HG03060 (cell line): Measurements from ENCODE around the gene TMEM151B.

Source experiments
- ATAC-seq: cut with Tn5 transposase; IDR thresholded peaks from one replicate; pipeline ENCODE4 v1.9.1; 2021; ENCODE audit warnings: low read depth, moderate number of reproducible peaks; ENCODE audit not compliant: unreplicated experiment

Gene TMEM151B

DNA sequence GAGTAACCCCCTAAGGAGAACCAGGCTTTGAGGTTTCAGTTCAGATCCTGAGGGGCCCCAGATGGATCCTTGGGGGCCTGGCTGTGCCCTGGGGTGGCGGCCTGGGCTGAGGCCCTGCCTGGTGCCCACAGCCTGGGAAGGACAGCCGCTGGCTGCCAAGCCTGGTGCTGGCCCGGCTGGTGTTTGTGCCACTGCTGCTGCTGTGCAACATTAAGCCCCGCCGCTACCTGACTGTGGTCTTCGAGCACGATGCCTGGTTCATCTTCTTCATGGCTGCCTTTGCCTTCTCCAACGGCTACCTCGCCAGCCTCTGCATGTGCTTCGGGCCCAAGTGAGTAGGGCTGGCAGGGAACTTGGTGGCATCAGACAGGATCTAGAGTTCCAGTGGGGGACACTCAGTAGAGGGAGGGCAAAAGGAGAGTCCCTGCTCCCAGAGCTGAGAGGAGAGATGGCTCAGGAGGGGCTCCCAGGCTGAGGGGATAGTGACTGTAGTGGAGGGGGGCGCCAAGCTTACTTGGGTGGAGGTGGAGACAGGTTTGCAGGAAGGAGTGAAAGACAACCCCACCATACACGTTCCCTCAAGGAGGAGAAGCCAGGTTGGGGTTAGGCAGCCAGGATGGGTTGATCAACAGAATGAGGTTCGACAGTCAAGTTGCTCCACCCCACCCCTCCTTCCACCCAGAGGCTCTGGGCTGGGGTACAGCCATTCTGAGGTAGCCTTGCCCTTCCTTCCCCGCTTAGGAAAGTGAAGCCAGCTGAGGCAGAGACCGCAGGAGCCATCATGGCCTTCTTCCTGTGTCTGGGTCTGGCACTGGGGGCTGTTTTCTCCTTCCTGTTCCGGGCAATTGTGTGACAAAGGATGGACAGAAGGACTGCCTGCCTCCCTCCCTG lies 37.3 kb upstream of the TMEM151B start:
- no peak for ATAC-seq

DNA sequence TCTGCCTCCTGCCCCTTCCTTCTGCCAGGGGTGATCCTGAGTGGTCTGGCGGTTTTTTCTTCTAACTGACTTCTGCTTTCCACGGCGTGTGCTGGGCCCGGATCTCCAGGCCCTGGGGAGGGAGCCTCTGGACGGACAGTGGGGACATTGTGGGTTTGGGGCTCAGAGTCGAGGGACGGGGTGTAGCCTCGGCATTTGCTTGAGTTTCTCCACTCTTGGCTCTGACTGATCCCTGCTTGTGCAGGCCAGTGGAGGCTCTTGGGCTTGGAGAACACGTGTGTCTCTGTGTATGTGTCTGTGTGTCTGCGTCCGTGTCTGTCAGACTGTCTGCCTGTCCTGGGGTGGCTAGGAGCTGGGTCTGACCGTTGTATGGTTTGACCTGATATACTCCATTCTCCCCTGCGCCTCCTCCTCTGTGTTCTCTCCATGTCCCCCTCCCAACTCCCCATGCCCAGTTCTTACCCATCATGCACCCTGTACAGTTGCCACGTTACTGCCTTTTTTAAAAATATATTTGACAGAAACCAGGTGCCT lies 36.6 kb upstream of the TMEM151B start:
- no peak for ATAC-seq

DNA sequence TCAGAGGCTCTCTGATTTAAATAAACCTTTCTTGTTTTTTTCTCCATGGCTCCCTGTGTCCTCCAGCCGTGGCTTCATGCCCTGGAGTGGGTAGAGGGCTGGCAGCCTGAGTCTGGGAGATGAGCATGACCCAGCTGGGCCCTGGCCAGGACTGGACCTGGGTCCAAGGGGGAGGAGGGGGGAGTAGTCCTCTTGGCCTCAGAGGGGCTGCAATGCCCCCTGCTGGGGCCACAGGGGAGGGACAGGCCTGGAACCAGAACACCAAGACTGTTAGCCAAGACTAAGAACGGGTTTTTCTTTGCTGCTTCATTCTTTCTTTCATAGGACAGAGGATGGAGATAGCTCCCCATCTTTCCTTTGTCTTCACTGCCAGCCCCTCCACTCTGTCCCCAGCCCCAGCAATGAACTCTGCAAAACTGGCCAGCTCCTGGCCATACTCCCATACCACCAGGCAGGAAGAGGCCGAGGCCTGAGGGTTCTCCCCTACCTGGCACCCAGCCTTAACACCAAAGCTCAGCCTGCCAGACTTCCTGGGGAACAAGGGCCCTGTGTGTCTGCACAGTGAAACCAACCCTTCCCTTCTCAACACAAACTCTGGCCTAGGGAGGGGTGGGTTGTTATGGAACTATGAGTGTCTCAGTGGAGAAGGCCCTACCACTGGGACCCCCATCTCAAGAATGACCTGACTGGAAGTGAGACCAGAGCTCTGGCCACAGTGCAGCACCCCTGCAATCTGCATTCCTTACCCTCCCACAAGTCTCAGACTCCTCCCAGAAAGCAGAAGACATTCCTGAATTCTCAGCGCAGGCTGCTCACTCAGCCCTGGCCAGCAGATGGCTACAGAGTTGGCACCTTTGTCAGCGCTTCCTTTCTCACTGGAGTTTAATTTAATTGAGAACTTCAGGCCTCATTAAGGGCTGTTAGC lies 35.9 kb upstream of the TMEM151B start:
- no peak for ATAC-seq

DNA sequence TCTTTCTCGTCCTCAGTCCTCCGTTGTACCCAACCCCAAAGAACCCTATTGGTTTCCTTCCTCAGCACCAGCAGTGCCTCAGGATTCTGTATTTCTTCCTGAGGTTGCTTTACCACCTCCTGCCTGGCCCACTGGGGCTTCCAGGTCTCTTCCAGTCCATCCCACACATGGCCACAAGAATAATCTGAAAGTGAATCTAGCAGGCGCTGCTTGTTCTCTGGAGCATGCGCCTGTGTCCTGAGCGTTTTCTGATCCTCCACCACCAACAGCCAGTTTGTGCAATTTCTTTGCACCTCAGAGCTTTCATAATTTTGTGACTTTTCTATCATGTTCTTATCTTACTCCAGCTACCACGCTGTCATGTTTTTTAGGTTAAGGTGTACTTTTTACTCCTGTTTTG lies 35.0 kb upstream of the TMEM151B start:
- ATAC-seq, result no peak

DNA sequence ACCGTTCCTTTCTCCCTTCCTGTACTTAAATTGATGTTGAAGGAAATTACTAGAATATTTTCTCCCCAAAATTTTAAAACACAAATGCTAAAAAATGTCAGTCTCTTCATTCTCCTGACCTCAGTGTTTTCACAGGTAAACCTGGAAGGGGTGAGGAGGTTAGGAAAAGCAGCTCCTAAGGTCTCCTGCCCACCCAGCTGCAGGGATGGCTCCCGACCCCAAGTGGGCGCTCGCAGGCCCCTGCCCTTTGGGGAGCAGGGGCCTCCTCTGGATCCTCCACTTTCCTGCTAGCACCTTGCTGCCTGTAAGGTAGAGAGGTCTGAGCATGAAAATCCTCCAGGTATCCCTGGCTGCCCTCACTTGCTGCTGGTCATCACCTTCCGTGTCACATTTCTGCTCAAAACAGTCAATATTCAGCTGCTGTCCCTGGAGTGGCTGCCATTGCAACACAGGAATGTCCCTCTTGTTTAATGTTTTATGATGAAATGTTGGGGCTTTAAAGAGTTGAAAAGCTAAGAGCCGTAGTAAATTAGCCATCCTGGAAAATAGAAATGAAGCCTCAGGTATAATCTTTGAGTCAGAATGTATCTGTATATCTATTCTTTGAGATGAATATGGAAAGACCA lies 34.2 kb upstream of the TMEM151B start:
- no peak for ATAC-seq

DNA sequence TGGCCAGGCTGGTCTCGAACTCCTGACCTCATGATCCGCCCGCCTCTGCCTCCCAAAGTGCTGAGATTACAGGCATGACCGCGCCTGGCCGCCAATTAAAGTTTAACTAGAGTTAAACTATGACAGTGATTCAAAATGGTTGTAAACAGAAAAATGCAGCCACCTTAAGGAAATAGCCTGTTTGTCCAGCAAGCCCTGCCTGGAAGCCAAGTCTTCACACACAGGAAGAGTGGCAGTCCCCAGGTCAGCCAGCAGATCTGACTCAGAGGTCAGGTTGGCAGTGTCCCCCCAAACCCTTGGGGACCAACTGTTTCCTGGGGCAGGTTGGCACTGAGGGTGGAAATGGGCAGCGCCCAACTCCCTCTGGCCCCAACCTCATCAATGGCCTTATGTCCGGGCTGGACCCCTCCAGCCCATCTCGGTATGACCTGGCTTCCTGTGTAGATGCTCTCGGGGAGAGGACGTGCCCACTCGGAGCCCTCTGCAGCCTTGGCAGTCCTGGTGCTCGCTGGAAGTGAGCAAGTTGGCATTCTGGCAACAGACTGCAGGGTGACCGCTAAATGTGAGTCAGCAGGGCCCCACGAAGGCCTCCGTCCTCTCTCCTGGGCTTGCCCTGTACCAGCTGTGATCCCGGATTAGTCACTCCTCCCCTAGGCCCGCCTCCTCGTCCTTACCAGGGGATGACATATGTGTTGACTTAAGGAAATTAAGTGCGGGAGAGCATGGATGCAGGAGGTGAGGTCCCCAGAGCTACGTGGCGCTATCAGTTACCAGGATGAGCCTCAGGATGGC lies 33.0 kb upstream of the TMEM151B start:
- peak; percentile 44 for ATAC-seq

DNA sequence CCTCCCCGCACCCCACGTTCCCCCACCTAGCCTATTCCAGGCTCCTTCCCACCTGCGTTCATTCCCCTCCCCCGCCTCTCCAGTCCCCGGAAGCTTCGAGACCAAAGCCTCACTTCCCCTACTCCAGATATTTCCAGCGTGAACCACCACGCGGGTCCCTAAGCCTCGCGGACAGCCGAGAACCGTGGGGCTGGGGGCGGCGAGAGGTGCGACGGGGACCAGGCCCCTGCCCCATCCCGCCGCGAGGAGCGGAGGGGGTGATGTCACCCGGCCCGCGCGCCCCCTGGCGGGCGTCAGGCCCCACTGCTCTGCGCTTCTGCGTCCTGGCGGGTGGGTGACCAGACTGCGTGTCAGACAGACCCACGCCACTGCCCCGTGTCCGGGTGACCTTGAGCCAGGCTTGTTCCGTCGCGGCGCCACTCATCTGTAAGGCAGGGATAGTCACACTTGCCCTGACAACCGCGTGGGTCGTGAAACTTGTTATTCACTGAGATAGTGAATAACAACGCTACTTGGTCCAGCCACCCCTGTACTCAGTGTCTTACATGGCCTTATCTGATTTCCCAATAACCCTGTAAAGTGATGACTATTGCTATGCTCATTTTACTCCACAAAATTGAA lies 32.3 kb upstream of the TMEM151B start:
- peak; percentile 39 for ATAC-seq

DNA sequence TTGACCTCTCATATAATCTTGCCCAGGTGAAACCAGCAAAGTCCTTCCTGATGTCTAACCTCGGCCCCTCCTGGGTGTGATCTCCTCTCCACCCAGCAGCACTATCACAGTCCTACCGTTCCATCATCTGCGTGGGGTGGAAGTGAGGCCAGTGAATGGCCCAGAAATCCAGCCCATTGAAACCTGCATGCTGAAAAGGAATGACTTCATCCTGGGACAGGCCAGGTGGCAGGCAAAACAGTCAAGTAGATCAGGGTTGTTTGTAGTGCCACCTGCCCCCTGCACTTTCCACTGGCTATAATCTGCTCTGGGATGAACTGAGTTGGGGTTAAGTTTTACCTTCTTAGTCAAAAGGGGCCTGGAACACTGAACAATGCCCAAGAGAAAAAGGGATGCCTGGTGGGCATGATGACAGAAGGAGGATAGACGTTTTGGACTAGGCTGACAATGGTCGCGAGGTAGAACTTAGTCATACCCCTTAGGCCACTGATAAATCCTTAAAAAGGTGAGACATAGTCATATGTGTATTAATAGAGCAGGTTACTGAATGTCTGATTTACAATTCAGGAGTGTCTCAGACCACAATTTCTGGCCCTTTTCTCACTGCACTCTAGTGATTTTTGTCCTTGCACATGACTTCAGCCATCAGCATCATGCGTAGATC lies 31.4 kb upstream of the TMEM151B start:
- ATAC-seq, result no peak

DNA sequence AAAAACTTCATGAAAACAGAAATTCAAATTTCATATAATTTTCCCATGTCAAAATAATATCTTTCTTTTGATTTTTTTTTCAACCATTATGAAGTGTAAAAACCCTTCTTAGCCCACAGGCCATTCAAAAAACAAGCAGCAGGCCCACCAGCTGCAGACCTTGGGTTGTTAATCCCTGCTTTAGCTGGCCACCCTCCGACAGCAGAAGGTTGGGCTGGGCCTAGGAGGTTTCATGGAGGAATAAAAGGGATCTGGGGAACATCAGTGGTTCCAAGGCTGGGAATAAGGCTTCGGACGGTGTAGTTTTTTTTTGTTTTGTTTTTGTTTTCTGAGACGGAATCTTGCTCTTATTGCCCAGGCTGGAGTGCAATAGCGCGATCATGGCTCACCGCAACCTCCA lies 26.9 kb upstream of the TMEM151B start:
- ATAC-seq, result no peak

DNA sequence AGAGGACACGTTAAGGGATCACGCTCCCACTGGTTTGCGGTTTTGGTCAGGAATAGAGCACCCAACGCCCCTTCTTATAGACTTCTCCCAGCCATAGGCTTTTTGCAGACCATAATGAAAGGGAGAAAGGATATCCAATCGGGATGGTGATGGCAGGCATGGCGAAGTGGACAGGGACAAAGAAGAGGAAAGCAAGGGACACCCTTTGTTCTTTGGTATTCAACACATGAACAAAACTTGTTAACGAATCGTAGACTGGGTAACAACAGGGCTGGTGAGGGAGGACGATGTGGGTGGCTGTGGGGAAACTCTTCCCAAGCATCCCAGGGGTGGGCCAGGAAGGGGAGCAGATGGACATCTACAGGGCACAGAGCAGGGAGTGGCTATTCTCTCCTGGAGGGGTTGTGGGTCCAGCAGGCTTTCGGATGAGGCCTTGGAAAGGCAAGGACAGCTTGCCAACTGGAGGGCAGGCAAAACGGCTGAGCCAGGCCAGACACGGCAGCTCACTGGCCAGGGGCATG lies 24.8 kb upstream of the TMEM151B start:
- no peak for ATAC-seq

DNA sequence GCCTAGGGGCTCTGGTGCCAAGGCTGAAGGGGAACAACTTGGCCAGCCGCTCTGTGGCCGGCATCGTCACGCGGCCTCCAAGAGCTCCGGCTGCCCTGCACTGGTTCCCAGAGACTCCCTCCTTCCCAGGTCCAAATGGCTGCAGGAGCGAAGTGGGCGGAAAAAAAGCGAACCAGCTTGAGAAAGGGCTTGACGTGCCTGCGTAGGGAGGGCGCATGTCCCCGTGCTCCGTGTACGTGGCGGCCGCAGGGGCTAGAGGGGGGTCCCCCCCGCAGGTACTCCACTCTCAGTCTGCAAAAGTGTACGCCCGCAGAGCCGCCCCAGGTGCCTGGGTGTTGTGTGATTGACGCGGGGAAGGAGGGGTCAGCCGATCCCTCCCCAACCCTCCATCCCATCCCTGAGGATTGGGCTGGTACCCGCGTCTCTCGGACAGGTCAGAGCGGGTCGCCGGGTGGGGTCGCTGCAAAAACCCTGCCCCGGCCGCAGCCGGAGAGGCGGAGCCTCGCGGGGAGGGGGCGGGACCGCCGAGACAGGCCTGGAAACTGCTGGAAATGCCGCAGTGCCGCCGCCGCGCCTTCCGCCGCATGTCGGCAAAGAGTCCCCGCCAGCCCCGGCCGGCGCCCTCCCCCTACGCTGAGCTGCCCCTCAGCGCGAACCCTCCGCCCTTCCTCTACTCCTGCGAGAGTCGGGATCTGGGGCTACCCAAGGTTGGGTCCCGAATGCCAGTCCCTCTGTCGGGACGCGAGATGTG lies 24.2 kb upstream of the TMEM151B start:
- ATAC-seq, result peak; percentile 30

DNA sequence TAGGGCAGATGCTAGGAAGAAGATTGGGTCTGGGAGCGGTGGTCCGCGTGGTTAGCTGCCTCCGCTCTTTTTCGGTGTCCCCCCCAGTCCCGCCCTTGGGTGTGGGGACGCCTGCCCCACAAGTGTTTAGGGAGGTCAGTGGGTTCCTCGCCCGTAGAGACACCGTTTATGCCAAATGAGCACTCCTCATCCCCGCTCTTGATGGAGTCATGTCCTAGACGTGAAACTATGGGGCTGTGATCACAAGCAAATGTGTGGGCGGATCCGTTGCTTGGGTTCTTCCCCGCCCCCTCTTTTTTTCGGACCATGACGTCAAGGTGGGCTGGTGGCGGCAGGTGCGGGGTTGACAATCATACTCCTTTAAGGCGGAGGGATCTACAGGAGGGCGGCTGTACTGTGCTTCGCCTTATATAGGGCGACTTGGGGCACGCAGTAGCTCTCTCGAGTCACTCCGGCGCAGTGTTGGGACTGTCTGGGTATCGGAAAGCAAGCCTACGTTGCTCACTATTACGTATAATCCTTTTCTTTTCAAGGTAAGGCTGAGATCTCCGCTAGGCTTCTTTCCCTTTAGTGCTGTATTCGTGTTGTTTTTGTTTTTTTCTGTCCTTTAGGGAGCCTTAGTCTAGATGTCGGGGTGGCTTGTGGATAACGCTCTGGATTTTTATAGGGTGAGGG lies 23.4 kb upstream of the TMEM151B start, which contains the start of gene HSP90AB1:
Gene HSP90AB1 (plus strand): TSS at position 439 of the 675 bp plus-strand sequence. CDS start 1,529 bp downstream, outside the sequence.
- peak; percentile 60 for ATAC-seq

DNA sequence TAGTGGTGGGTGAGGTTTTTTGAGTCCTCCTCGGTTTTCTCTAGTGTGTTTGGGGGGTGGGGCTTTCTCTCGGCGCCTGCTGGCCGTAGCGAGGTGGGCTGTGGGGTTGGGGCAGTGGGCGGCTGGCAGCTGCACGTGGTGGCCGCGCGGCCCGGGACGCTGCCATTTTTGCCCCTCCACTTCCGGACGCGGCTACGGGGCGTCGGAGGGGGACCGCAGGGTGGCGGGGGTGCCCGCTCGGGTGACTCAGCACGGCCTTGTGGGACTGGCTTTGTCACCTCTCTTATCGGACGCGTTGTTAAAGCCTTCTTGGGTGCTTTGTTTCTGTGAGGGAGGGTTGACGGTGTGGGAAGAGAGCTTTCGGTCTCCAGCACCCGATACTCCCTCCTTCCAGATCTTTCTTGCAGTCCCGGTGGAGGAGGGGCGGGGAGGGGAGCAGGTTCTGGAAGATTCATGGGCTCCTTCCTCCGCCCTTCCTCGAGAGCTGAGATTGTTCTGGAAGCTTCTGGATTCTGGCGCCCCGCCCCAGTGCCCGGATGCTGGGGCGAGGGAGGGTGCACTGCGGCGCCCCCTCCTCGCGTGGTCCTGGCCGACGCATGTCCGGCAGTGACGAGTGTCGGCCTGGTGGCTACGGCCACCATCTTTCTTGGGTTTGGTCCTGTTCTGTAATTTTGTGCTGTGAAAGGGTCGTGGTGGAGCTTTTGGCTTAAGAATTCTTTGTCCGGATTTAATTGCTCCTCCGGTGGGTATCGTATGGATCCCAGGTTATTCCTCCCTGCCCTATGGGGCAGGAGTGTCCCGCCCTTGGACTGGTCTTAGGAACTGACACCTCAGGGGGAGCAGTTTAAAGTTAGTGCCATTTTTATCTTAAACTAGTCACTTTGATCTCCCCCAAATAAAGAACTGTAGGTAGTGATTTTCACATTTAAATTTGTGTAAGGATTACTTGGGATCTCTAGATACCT lies 22.6 kb upstream of the TMEM151B start:
- ATAC-seq, result no peak

DNA sequence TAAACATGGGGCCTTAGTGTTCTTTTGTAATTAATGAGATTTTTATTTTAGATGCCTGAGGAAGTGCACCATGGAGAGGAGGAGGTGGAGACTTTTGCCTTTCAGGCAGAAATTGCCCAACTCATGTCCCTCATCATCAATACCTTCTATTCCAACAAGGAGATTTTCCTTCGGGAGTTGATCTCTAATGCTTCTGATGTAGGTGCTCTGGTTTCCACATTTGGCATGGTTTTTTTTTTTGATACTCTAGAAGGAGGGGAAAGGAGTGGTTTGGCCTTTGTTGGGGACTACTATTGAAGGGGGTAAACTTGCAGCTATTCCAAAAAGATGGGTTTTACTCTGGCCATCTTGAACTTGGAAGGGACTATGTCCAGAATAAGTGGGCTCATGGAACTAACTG lies 21.7 kb upstream of the TMEM151B start:
- no peak for ATAC-seq

DNA sequence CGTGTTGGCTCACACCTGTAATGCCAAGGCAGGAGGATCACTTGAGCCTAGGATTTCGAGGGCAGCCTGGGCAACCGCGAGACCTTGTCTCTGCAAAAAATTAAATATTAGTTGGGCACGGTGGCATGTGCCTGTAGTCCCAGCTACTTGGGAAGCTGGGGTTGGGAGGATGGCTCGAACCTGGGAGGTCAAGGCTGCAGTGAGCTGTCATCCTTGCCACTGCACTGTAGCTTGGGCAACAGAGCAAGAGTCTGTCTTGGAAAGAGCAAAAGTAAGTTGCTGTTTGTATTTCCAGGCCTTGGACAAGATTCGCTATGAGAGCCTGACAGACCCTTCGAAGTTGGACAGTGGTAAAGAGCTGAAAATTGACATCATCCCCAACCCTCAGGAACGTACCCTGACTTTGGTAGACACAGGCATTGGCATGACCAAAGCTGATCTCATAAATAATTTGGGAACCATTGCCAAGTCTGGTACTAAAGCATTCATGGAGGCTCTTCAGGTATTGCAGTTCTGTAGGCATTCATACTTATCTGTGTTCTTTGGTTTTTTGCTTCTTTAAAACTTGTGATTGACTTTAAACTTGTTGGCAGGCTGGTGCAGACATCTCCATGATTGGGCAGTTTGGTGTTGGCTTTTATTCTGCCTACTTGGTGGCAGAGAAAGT lies 21.0 kb upstream of the TMEM151B start:
- no peak for ATAC-seq
